HepG2 (cell line): ENCODE data around the gene UBE2QL1. TPM values are rescaled to one million over a fixed set of nuclear protein-coding genes. Genes with fewer than 3 reads are reported as not detected.

Experiments used
- ATAC-seq: fragments of 200-7000 bp; cut with Tn5 transposase; 3 replicates; pipeline ENCODE4 v1.9.1; 2020; ENCODE audit warnings: mild to moderate bottlenecking, moderate library complexity
- BruUV-seq: library from RNA; stranded (reverse); fragments of 400-500 nt; replicated peaks from 2 replicates; lab custom pipeline; 2021; lab: Mats Ljungman, UMichigan
- CTCF ChIA-PET: fragments of 300-600 bp; formaldehyde crosslinking; extraction: SDS; loops from one replicate; lab custom pipeline; 2021; ENCODE audit warnings: low total read pairs, inconsistent platforms, low intra/inter-chr PET ratio; lab: Yijun Ruan, JAX
- POLR2A ChIA-PET: fragments of 350-600 bp; sonication (Branson Sonifier 250); formaldehyde crosslinking; loops from one replicate; lab custom pipeline; 2020; ENCODE audit warnings: antibody characterized with exemption, inconsistent platforms; lab: Yijun Ruan, JAX
- DNase-seq: peaks from one replicate; pipeline ENCODE4 v3.0.0-alpha.2; 2015; ENCODE audit warnings: low spot score
- FAIRE-seq: peaks from 3 replicates; lab custom pipeline; 2011; peaks lifted over from hg19 to GRCh38; lab: Jason Lieb, UNC
- H2AFZ ChIP-seq: one replicate; pipeline ENCODE4 v1.6.1; 2011; ENCODE audit warnings: low read length, inconsistent platforms
- H3K27ac ChIP-seq: fragments of 300-600 bp; 3 replicates; pipeline ENCODE4 v1.8.0; 2011; ENCODE audit warnings: mixed run types, mild to moderate bottlenecking, mixed read lengths, low read length, inconsistent platforms; ENCODE audit not compliant: insufficient read depth; ENCODE audit errors: extremely low read length
- H3K27me3 ChIP-seq, 2 experiments: fragments of 200-600 bp in 1 of 2; 2 replicates in 1 of 2; 3 replicates in 1 of 2; pipeline versions ENCODE4 v1.6.0 to v1.8.0; 2011; ENCODE audit warnings: low read length in 2 of 2, mild to moderate bottlenecking in 2 of 2, moderate library complexity in 2 of 2, inconsistent platforms in 1 of 2; ENCODE audit not compliant: insufficient read depth in 2 of 2, control insufficient read depth in 1 of 2
- H3K36me3 ChIP-seq, 2 experiments: fragments of 200-600 bp in 1 of 2; replicated peaks in 1 of 2; 2 replicates in 1 of 2; 3 replicates in 1 of 2; pipeline versions ENCODE4 v1.5.1 to v1.8.0; 2011; ENCODE audit warnings: low read length in 2 of 2, inconsistent platforms in 1 of 2; ENCODE audit not compliant: insufficient read depth in 2 of 2, control insufficient read depth in 1 of 2
- H3K4me1 ChIP-seq: 2 replicates; pipeline ENCODE4 v1.5.1; 2012; ENCODE audit warnings: low read length, inconsistent platforms; ENCODE audit not compliant: insufficient read depth
- H3K4me2 ChIP-seq: 2 replicates; pipeline ENCODE4 v1.6.0; 2011; ENCODE audit warnings: low read depth, low read length, inconsistent platforms
- H3K4me3 ChIP-seq, 3 experiments: fragments of 200-600 bp in 1 of 3; sonication (generic), shearing (Covaris generic) in 1 of 3; replicated peaks in 1 of 3; 2 replicates each; pipeline ENCODE4 v1.5.1; 2011 to 2016; ENCODE audit warnings: low read length in 3 of 3, inconsistent platforms in 2 of 3, low read depth in 2 of 3, mild to moderate bottlenecking in 2 of 3, control low read depth in 1 of 3, mixed read lengths in 1 of 3; ENCODE audit not compliant: insufficient read depth in 1 of 3
- H3K79me2 ChIP-seq: one replicate; pipeline ENCODE4 v1.6.1; 2011; ENCODE audit warnings: low read length, inconsistent platforms; ENCODE audit not compliant: insufficient read depth
- H3K9ac ChIP-seq: 2 replicates; pipeline ENCODE4 v1.6.0; 2011; ENCODE audit warnings: mild to moderate bottlenecking, low read depth, low read length, inconsistent platforms; ENCODE audit not compliant: insufficient read depth
- H3K9me3 ChIP-seq: 2 replicates; pipeline ENCODE4 v1.5.1; 2012; ENCODE audit warnings: mild to moderate bottlenecking, low read length
- H4K20me1 ChIP-seq: 2 replicates; pipeline ENCODE4 v1.6.0; 2011; ENCODE audit warnings: inconsistent platforms, mild to moderate bottlenecking, low read length, moderate library complexity; ENCODE audit not compliant: insufficient read depth
- ETV6 ChIP-seq: sonication (generic); formaldehyde crosslinking; conservative IDR thresholded peaks from 2 replicates; pipeline ENCODE4 v1.4.0; 2020; ENCODE audit warnings: missing genetic modification reagents
- IRF9 ChIP-seq: sonication (generic); formaldehyde crosslinking; IDR thresholded peaks from 2 replicates; pipeline ENCODE4 v1.8.0; 2022; ENCODE audit warnings: missing genetic modification reagents, mild to moderate bottlenecking, borderline replicate concordance
- NR2F6 ChIP-seq, 2 experiments: IDR thresholded peaks; 2 replicates each; pipeline ENCODE4 v1.6.1; 2016; ENCODE audit warnings: antibody characterized with exemption in 1 of 2, mild to moderate bottlenecking in 1 of 2
- ZNF382 ChIP-seq: sonication (generic); formaldehyde crosslinking; IDR thresholded peaks from 2 replicates; pipeline ENCODE4 v1.5.0; 2020; ENCODE audit warnings: missing genetic modification reagents, mild to moderate bottlenecking, borderline replicate concordance
- ZNF569 ChIP-seq: sonication (generic); formaldehyde crosslinking; IDR thresholded peaks from 2 replicates; pipeline ENCODE4 v1.5.0; 2020; ENCODE audit warnings: mild to moderate bottlenecking, missing genetic modification reagents, moderate library complexity, borderline replicate concordance
- WGBS: methylation state at CpG from one replicate; pipeline ENCODE4 v1.1.6; 2017; ENCODE audit warnings: low lambda C conversion rate; 5-methylcytosine and 5-hydroxymethylcytosine counted together
- in situ Hi-C: cut with HindIII; loops from 2 replicates; pipeline ENCODE4 v1.10.0; 2017; ENCODE audit warnings: low pct_unique_long_range_greater_than_20kb; ENCODE audit not compliant: extremely low pct_ligation_motif_present
- intact Hi-C: fragments of 100-400 bp; cut with micrococcal nuclease; formaldehyde crosslinking; loops from one replicate; pipeline ENCODE4 v1.10.0; 2022; ENCODE audit not compliant: unreplicated experiment
- polyA plus RNA-seq, 8 experiments: library from polyadenylated mRNA; depleted of rRNA in 3 of 8; stranded (reverse) in 7 of 8; unstranded in 1 of 8; fragments of >200 nt; fragmentation: Illumina TruSeq in 4 of 8; extraction: Trizol in 4 of 8; gene quantifications; 2 replicates each; pipeline versions ENCODE4 v1.2.1 to v1.2.3, GENCODE V29; 2011 to 2016; ENCODE audit warnings: low read depth in 4 of 8, missing spikeins in 1 of 8, mixed read lengths in 1 of 8; ENCODE audit not compliant: insufficient read depth in 1 of 8
- total RNA-seq, 5 experiments: library from RNA; depleted of rRNA; stranded (reverse); fragments of >200 nt; fragmentation: Illumina TruSeq; extraction: Trizol; gene quantifications; 2 replicates each; pipeline ENCODE4 v1.2.3, GENCODE V29; 2016; ENCODE audit warnings: low read depth in 1 of 5
- TF ChIP-seq, protein P1 (sequence below): sonication (generic); formaldehyde crosslinking; IDR thresholded peaks from 2 replicates; pipeline ENCODE4 v1.5.0; 2020; ENCODE audit warnings: mild to moderate bottlenecking, missing genetic modification reagents
- TF ChIP-seq, protein P2 (sequence below): sonication (generic); formaldehyde crosslinking; conservative IDR thresholded peaks from 2 replicates; pipeline ENCODE4 v1.4.0; 2020; ENCODE audit warnings: missing genetic modification reagents
- TF ChIP-seq, protein P3 (sequence below): sonication (generic); formaldehyde crosslinking; IDR thresholded peaks from 2 replicates; pipeline ENCODE4 v1.4.0; 2020; ENCODE audit warnings: missing genetic modification reagents

Gene UBE2QL1
- total and polyA plus RNA-seq, 2 of the 13 experiments (the other 11 are each of a cell fraction or from before 2014, with no cell fraction given) = not detected

DNA sequence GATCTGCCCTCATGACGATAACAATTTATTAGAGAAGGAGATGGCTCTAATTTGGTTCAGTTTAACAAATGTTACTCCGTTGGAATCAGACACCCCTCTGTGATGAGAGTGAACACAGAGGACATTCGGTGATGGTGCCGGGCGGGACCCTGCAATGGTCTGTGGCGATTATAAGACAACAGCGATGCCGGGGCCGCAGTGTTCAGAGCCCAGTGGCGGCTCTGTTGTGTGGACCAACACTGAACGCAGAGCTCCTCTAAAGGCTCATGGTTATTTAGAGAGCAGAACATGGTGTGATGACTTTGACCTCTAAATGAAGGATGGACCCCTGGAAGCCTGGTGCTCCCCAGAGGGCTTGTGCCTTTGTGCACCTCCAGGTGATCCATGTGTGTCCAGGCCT is 21.2 kb downstream of the UBE2QL1 start:
- DNase-seq = no peak
- FAIRE-seq = no peak
- no peak for ATAC-seq
- no TSS peak for BruUV-seq
- H3K79me2 ChIP-seq = no peaks in the 10 kb centered on the region
- H3K4me3 ChIP-seq = no peak overlapping the region
- no peaks in the 10 kb centered on the region for H3K4me1 ChIP-seq
- intact Hi-C loops = no loop called here
- TF ChIP-seq ZNF382 (CRISPR knock-in tag) (no peak), ETV6 (CRISPR knock-in tag) (no peak), NR2F6 (IDR thresholded peaks at IDR 0.05) (no peak), NR2F6 (CRISPR knock-in tag; IDR thresholded peaks at IDR 0.05) (no peak), IRF9 (CRISPR knock-in tag) (no peak), ZNF569 (CRISPR knock-in tag) (no peak)
- TF ChIP-seq, protein P1, sequence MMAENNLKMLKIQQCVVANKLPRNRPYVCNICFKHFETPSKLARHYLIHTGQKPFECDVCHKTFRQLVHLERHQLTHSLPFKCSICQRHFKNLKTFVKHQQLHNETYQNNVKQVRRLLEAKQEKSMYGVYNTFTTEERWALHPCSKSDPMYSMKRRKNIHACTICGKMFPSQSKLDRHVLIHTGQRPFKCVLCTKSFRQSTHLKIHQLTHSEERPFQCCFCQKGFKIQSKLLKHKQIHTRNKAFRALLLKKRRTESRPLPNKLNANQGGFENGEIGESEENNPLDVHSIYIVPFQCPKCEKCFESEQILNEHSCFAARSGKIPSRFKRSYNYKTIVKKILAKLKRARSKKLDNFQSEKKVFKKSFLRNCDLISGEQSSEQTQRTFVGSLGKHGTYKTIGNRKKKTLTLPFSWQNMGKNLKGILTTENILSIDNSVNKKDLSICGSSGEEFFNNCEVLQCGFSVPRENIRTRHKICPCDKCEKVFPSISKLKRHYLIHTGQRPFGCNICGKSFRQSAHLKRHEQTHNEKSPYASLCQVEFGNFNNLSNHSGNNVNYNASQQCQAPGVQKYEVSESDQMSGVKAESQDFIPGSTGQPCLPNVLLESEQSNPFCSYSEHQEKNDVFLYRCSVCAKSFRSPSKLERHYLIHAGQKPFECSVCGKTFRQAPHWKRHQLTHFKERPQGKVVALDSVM (CRISPR knock-in tag) = no peak
- TF ChIP-seq, protein P2, sequence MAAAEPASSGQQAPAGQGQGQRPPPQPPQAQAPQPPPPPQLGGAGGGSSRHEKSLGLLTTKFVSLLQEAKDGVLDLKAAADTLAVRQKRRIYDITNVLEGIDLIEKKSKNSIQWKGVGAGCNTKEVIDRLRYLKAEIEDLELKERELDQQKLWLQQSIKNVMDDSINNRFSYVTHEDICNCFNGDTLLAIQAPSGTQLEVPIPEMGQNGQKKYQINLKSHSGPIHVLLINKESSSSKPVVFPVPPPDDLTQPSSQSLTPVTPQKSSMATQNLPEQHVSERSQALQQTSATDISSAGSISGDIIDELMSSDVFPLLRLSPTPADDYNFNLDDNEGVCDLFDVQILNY (CRISPR knock-in tag) = no peak
- TF ChIP-seq, protein P3, sequence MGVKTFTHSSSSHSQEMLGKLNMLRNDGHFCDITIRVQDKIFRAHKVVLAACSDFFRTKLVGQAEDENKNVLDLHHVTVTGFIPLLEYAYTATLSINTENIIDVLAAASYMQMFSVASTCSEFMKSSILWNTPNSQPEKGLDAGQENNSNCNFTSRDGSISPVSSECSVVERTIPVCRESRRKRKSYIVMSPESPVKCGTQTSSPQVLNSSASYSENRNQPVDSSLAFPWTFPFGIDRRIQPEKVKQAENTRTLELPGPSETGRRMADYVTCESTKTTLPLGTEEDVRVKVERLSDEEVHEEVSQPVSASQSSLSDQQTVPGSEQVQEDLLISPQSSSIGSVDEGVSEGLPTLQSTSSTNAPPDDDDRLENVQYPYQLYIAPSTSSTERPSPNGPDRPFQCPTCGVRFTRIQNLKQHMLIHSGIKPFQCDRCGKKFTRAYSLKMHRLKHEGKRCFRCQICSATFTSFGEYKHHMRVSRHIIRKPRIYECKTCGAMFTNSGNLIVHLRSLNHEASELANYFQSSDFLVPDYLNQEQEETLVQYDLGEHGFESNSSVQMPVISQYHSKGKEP = no peak
- H2AFZ ChIP-seq = no peak overlapping the region
- POLR2A ChIA-PET = no interaction called here
- H4K20me1 ChIP-seq = no peaks in the 10 kb centered on the region
- no peaks in the 10 kb centered on the region for H3K9me3 ChIP-seq
- no peak overlapping the region for H3K27ac ChIP-seq
- H3K27me3 ChIP-seq = peaks cover 0 to 13% of the 10 kb centered on the region in 2 experiments; a peak in 1 of 5 replicates
- H3K36me3 ChIP-seq = no peaks in the 10 kb centered on the region
- 64% methylated on average over 10 of the region's 11 CpGs for WGBS
- no peak overlapping the region for H3K9ac ChIP-seq
- H3K4me2 ChIP-seq = no peak overlapping the region
- in situ Hi-C loops = no loop called here
- CTCF ChIA-PET = no interaction called here
